SU-DHL-6 (cell line): Measurements from ENCODE around the gene GVQW3.
"Not testable (repeated sequence)": the region's sequence is repeated elsewhere in the genome, so short reads cannot be mapped to it uniquely, and the experiment has no call there.

ENCODE experiments used
- H2AFZ ChIP-seq: fragments of 200-600 bp; sonication (generic); 2 replicates; pipeline ENCODE4 v1.6.1; 2014; ENCODE audit warnings: low read depth, mild to moderate bottlenecking, moderate library complexity, mixed read lengths, antibody characterized with exemption, low read length; ENCODE audit not compliant: severe bottlenecking
- H3F3A ChIP-seq: fragments of 200-600 bp; shearing (Covaris generic); 2 replicates; pipeline ENCODE4 v1.6.0; 2016; ENCODE audit warnings: antibody characterized with exemption, mild to moderate bottlenecking; ENCODE audit not compliant: insufficient read depth
- H3K27ac ChIP-seq: fragments of 200-600 bp; sonication (generic); 2 replicates; pipeline ENCODE4 v1.5.1; 2016; ENCODE audit warnings: low read depth, mild to moderate bottlenecking, low read length, moderate library complexity, mixed read lengths
- H3K27me3 ChIP-seq: fragments of 200-600 bp; sonication (generic), shearing (Covaris generic); 2 replicates; pipeline ENCODE4 v1.6.0; 2014; ENCODE audit warnings: mild to moderate bottlenecking, low read length
- H3K36me3 ChIP-seq: fragments of 200-600 bp; sonication (generic); 2 replicates; pipeline ENCODE4 v1.6.1; 2014; ENCODE audit warnings: mild to moderate bottlenecking, low read length, mixed read lengths
- H3K4me2 ChIP-seq: fragments of 300-600, 200-600 bp; shearing (Covaris generic), sonication (generic); 2 replicates; pipeline ENCODE4 v1.6.0; 2014; ENCODE audit warnings: low read length, low read depth, mild to moderate bottlenecking; ENCODE audit not compliant: poor library complexity, severe bottlenecking
- H3K4me3 ChIP-seq: fragments of 200-600 bp; sonication (generic); 2 replicates; pipeline ENCODE4 v1.5.1; 2014; ENCODE audit warnings: antibody characterized with exemption, low read length, mild to moderate bottlenecking, mixed read lengths; ENCODE audit not compliant: insufficient read depth, poor library complexity, severe bottlenecking
- H3K79me2 ChIP-seq: fragments of 200-600 bp; sonication (generic); 2 replicates; pipeline ENCODE4 v1.6.1; 2014; ENCODE audit warnings: mild to moderate bottlenecking, low read length, moderate library complexity; ENCODE audit not compliant: insufficient read depth
- H3K9ac ChIP-seq: fragments of 200-600 bp; sonication (generic); 2 replicates; pipeline ENCODE4 v1.7.0; 2014; ENCODE audit warnings: mild to moderate bottlenecking, low read length
- H3K9me2 ChIP-seq: fragments of 200-600 bp; sonication (generic); replicated peaks from 2 replicates; pipeline ENCODE4 v1.6.1; 2014; ENCODE audit warnings: low read length; ENCODE audit not compliant: insufficient read depth
- H3K9me3 ChIP-seq: fragments of 200-600 bp; sonication (generic); 2 replicates; pipeline ENCODE4 v1.6.1; 2014; ENCODE audit warnings: low read length, mixed read lengths; ENCODE audit not compliant: insufficient read depth
- H4K20me1 ChIP-seq: fragments of 200-600 bp; sonication (generic); 2 replicates; pipeline ENCODE4 v1.6.1; 2014; ENCODE audit warnings: low read depth, mild to moderate bottlenecking, antibody characterized with exemption, low read length, moderate library complexity, mixed read lengths
- EZH2phosphoT487 ChIP-seq: fragments of 200-600 bp; sonication (generic), shearing (Covaris generic); conservative IDR thresholded peaks from 2 replicates; pipeline ENCODE4 v1.6.1; 2018; ENCODE audit warnings: mild to moderate bottlenecking, antibody characterized with exemption, low read length, moderate library complexity, mixed read lengths
- TF ChIP-seq, protein P1 (sequence below): fragments of 200-600 bp; sonication (generic); IDR thresholded peaks from one replicate; pipeline ENCODE4 v1.5.1; 2017; ENCODE audit warnings: antibody characterized with exemption, mild to moderate bottlenecking, low read length, moderate library complexity; ENCODE audit not compliant: insufficient read depth, poor library complexity, severe bottlenecking

The GVQW3 gene

DNA sequence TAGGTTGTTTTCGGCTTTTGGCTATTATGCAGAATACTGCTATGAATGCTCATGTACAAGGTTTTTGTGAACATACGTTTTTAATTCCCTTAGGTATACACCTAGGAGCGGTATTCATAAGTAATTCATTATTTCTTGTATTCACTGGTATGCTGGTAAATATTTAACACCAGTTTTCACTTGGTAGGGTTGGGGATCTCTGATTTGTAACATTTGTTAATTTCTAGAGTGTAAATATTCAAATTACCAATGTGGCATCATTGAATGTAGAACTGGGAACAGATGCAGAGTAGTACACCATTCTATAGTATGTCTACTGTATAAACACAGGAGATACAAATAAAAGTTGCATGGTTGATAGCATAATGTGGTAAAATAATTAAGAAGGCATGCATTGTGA is 16.3 kb downstream of the GVQW3 start:
- Histone ChIP-seq H3K9me2 (no peaks in the 10 kb centered on the region), H4K20me1 (0 out of 2 replicates have a peak, but pooled peaks cover 2% of the 10 kb centered on the region), H3K27ac (no peak overlapping the region), H3K27me3 (no peaks in the 10 kb centered on the region), H3K36me3 (no peaks in the 10 kb centered on the region), H3K9me3 (no peaks in the 10 kb centered on the region), H3K4me2 (no peak overlapping the region), H3K9ac (no peak overlapping the region), H2AFZ (no peak overlapping the region), H3K4me3 (no peak overlapping the region), H3F3A (no peaks in the 10 kb centered on the region), H3K79me2 (no peaks in the 10 kb centered on the region)
- no peak for TF ChIP-seq EZH2phosphoT487
- TF ChIP-seq, protein P1, sequence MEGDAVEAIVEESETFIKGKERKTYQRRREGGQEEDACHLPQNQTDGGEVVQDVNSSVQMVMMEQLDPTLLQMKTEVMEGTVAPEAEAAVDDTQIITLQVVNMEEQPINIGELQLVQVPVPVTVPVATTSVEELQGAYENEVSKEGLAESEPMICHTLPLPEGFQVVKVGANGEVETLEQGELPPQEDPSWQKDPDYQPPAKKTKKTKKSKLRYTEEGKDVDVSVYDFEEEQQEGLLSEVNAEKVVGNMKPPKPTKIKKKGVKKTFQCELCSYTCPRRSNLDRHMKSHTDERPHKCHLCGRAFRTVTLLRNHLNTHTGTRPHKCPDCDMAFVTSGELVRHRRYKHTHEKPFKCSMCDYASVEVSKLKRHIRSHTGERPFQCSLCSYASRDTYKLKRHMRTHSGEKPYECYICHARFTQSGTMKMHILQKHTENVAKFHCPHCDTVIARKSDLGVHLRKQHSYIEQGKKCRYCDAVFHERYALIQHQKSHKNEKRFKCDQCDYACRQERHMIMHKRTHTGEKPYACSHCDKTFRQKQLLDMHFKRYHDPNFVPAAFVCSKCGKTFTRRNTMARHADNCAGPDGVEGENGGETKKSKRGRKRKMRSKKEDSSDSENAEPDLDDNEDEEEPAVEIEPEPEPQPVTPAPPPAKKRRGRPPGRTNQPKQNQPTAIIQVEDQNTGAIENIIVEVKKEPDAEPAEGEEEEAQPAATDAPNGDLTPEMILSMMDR = no peak

DNA sequence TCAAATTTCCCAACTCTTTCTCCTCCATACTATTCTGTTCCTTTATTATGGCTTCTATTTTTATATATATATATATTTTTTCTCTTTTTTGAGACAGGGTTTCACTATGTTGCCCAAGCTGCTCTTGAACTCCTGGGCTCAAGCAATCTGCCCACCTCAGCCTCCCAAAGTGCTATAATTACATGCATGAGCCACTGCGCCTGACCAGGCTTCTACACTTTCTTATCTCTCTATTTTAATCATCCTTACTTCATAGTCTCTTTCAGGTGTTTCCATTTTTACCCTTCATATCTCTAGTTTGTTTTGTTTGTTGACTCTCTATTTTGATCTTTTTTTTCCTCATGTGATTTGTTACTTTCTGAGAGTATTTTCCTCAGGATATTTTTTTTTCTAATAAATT is 19.8 kb downstream of the GVQW3 start:
- no peak overlapping the region for H3K4me2 ChIP-seq
- no peak overlapping the region for H2AFZ ChIP-seq
- no peaks in the 10 kb centered on the region for H3K9me2 ChIP-seq
- H3F3A ChIP-seq = no peaks in the 10 kb centered on the region
- no peak overlapping the region for H3K4me3 ChIP-seq
- H3K9ac ChIP-seq = no peak overlapping the region
- H3K27ac ChIP-seq = no peak overlapping the region
- no peaks in the 10 kb centered on the region for H3K36me3 ChIP-seq
- no peaks in the 10 kb centered on the region for H3K79me2 ChIP-seq
- no peaks in the 10 kb centered on the region for H3K9me3 ChIP-seq
- no peaks in the 10 kb centered on the region for H3K27me3 ChIP-seq
- no peaks in the 10 kb centered on the region for H4K20me1 ChIP-seq
- TF ChIP-seq, protein P1 = no peak
- TF ChIP-seq EZH2phosphoT487 = no peak

DNA sequence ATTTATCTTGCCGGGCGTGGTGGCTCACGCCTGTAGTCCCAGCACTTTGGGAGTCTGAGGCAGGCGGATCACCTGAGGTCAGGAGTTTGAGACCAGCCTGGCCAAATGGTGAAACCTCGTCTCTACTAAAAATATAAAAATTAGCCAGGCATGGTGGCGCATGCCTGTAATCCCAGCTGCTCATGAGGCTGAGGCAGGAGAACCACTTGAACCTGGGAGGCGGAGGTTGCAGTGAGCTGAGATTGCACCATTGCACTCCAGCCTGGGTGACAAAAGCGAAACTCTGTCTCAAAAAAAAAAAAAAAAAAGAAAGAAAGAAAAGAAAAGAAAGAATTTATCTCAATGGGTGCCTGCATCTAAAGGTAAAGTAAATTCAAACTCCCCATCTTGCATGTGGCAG is 20.4 kb downstream of the GVQW3 start:
- not testable (repeated sequence) for H3K27ac ChIP-seq, H3K9ac ChIP-seq, H3F3A ChIP-seq, H3K79me2 ChIP-seq, H3K4me2 ChIP-seq, H3K9me3 ChIP-seq, H2AFZ ChIP-seq, H4K20me1 ChIP-seq, H3K9me2 ChIP-seq, H3K36me3 ChIP-seq, H3K27me3 ChIP-seq, H3K4me3 ChIP-seq

GRCh38 chr11:76406359-76406758 is 25.2 kb downstream of the GVQW3 start:
- H4K20me1 ChIP-seq = no peaks in the 10 kb centered on the region
- no peaks in the 10 kb centered on the region for H3K36me3 ChIP-seq
- no peak overlapping the region for H3K9ac ChIP-seq
- no peaks in the 10 kb centered on the region for H3K9me2 ChIP-seq
- no peaks in the 10 kb centered on the region for H3K79me2 ChIP-seq
- no peak overlapping the region for H3K4me3 ChIP-seq
- TF ChIP-seq EZH2phosphoT487 = no peak
- TF ChIP-seq, protein P1 = no peak
- no peaks in the 10 kb centered on the region for H3K27me3 ChIP-seq
- H3F3A ChIP-seq = no peaks in the 10 kb centered on the region
- H3K4me2 ChIP-seq = no peak overlapping the region
- no peak overlapping the region for H3K27ac ChIP-seq
- no peak overlapping the region for H2AFZ ChIP-seq
- H3K9me3 ChIP-seq = no peaks in the 10 kb centered on the region
